SU-DHL-6 (cell line): ENCODE measurements around the gene ZC2HC1B.

Experiments
- EZH2phosphoT487 ChIP-seq: fragments of 200-600 bp; sonication (generic), shearing (Covaris generic); conservative IDR thresholded peaks from 2 replicates; pipeline ENCODE4 v1.6.1; 2018; ENCODE audit warnings: mild to moderate bottlenecking, antibody characterized with exemption, low read length, moderate library complexity, mixed read lengths
- TF ChIP-seq, protein P1 (sequence below): fragments of 200-600 bp; sonication (generic); IDR thresholded peaks from one replicate; pipeline ENCODE4 v1.5.1; 2017; ENCODE audit warnings: antibody characterized with exemption, mild to moderate bottlenecking, low read length, moderate library complexity; ENCODE audit not compliant: insufficient read depth, poor library complexity, severe bottlenecking

GRCh38 chr6:143955971-143956370 lies 91.7 kb downstream of the ZC2HC1B start:
- TF ChIP-seq, protein P1, sequence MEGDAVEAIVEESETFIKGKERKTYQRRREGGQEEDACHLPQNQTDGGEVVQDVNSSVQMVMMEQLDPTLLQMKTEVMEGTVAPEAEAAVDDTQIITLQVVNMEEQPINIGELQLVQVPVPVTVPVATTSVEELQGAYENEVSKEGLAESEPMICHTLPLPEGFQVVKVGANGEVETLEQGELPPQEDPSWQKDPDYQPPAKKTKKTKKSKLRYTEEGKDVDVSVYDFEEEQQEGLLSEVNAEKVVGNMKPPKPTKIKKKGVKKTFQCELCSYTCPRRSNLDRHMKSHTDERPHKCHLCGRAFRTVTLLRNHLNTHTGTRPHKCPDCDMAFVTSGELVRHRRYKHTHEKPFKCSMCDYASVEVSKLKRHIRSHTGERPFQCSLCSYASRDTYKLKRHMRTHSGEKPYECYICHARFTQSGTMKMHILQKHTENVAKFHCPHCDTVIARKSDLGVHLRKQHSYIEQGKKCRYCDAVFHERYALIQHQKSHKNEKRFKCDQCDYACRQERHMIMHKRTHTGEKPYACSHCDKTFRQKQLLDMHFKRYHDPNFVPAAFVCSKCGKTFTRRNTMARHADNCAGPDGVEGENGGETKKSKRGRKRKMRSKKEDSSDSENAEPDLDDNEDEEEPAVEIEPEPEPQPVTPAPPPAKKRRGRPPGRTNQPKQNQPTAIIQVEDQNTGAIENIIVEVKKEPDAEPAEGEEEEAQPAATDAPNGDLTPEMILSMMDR: no peak
- TF ChIP-seq EZH2phosphoT487: no peak
